AG04449 (cell line): Measurements from ENCODE around the gene BPHL.
A peak's percentile ranks its signal among the peaks of the same experiment; 100 is the strongest.

Experiments used
- CTCF ChIA-PET: fragments of 350-600 bp; formaldehyde crosslinking; extraction: SDS; loops from one replicate; lab custom pipeline; 2021; ENCODE audit warnings: antibody characterized with exemption; lab: Yijun Ruan, JAX
- POLR2A ChIA-PET: fragments of 400-600, 350-600 bp; formaldehyde crosslinking; extraction: SDS; loops from one replicate; lab custom pipeline; 2020; ENCODE audit warnings: antibody characterized with exemption, inconsistent platforms; lab: Yijun Ruan, JAX
- DNase-seq: peaks from one replicate; pipeline ENCODE4 v3.0.0-alpha.2; 2010; ENCODE audit warnings: low read depth, low spot score
- H3K4me3 ChIP-seq: 2 replicates; pipeline ENCODE4 v1.5.1; 2011; ENCODE audit warnings: low read depth, mild to moderate bottlenecking, control low read depth, low read length
- TF ChIP-seq, protein P1 (sequence below): IDR thresholded peaks from one replicate; pipeline ENCODE4 v1.5.1; 2011; ENCODE audit warnings: mild to moderate bottlenecking, moderate library complexity, low read length, control low read depth, inconsistent platforms; ENCODE audit not compliant: insufficient read depth; ENCODE audit errors: missing control alignments

The BPHL gene

DNA sequence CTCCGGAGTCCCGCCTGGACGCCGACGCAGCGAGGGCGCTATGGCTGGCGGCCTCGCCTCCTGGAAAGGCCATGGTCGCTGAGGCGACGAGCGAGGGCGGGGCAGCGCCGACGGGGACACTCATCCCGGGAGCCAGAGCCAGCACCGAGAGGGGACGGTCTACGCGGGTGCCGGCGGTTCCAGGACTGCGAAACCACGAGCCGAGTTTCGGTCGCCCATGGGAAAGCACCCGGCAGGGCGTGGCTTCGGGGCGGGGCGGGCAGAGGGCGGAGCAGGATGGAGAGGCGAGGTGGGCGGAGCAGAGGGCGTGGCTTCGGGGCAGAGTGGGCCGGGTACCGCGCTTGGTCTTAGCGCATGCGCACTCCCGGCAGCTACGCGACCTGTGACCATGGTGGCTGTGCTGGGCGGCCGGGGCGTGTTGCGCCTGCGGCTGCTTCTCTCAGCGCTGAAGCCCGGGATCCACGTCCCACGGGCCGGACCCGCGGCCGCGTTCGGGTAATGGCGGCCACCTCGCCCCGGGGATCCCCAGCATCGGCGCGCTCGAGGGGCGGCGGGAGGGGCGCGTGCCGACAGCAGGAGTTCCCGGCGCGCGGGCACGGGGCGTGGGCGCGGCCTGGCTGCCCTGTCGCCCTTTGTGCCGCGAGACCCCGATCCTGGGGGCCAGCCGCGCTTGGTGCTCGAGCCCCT is at the start of gene BPHL:
TSS of gene BPHL (plus strand) at position 359 of the 687 bp plus-strand sequence. CDS start at position 389, 30 bp downstream.
- peak; percentile 41 for DNase-seq
- POLR2A ChIA-PET = no interaction called here
- H3K4me3 ChIP-seq = peak within 1 kb of the TSS; percentile 96
- TF ChIP-seq, protein P1, sequence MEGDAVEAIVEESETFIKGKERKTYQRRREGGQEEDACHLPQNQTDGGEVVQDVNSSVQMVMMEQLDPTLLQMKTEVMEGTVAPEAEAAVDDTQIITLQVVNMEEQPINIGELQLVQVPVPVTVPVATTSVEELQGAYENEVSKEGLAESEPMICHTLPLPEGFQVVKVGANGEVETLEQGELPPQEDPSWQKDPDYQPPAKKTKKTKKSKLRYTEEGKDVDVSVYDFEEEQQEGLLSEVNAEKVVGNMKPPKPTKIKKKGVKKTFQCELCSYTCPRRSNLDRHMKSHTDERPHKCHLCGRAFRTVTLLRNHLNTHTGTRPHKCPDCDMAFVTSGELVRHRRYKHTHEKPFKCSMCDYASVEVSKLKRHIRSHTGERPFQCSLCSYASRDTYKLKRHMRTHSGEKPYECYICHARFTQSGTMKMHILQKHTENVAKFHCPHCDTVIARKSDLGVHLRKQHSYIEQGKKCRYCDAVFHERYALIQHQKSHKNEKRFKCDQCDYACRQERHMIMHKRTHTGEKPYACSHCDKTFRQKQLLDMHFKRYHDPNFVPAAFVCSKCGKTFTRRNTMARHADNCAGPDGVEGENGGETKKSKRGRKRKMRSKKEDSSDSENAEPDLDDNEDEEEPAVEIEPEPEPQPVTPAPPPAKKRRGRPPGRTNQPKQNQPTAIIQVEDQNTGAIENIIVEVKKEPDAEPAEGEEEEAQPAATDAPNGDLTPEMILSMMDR = no peak
- CTCF ChIA-PET = interaction anchor here (1.4 to 5.8 kb wide), 3 partner anchors 10 to 133 kb away, joined by 3 to 89 read pairs (median 9); no protein-coding TSS in a partner anchor

DNA sequence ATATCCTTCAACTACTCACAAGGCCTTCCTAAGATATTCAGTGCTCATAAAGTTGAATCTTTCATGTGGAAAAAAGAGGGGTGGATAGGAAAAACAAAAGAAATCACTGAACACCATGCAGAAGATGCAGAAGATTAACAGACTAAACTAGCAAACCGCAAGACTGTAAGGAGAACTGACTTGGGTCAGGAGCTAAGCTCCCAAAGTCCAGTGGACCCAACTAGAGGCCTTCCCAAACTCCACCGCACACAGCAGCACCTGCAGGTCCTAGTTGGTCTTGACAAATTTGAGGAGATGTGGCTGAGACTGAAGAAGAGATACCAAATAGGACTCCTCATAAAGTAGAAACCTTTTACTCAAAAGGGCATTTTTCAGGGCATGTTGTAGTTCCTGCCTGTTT is 46.9 kb upstream of the BPHL start:
- ChIA-PET POLR2A (no interaction called here), CTCF (interaction anchor here (0.6 to 1.0 kb wide), 2 partner anchors 15 to 26 kb away, joined by 3 read pairs; no protein-coding TSS in a partner anchor)
- TF ChIP-seq, protein P1 = no peak
- H3K4me3 ChIP-seq = no peak overlapping the region
- DNase-seq = no peak

DNA sequence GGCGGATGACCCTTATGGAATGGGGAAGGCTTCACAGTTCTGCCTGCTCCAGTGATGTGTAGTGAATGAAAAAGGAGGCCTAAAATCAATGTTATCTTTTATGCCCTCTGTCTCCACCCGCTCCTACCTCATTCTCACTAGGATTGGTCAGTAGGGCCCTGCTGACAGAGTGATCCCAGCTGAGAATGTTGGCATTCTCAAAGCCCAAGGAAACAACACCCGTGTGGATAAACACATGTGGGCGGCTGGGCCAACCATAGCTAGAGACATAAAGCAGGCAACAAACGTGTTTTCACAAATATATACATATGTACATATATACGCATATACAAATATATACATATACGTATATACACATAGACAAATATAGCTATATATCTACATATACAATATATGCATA is 45.7 kb upstream of the BPHL start:
- TF ChIP-seq, protein P1 = no peak
- DNase-seq = no peak
- ChIA-PET POLR2A (interaction anchor here (0.8 kb wide), 1 partner anchor 9 kb away, joined by 3 read pairs; no protein-coding TSS in a partner anchor), CTCF (interaction anchor here (1.2 to 1.3 kb wide), 2 partner anchors 9 to 10 kb away, joined by 3 to 4 read pairs; no protein-coding TSS in a partner anchor)
- H3K4me3 ChIP-seq = no peak overlapping the region

DNA sequence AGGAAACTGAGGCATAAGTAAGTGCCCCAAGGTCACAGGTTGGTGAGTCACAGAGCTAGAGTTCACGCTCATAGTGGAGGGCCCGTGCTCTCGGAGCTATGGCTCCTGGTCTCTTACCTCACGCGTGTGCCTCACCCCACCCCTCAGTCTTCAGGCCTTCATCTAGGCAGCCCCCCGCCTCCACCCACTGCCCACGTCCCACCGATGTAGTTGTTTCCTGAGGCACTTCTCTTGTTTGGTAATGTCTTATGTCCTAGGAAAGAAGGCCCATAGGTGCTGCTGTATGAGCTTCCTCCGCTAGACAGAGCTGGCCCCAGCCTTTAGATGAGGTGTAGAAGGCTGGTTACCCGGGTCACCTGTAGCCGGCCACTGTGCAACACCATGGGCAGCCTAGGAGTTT is 45.1 kb upstream of the BPHL start:
- DNase-seq = no peak
- H3K4me3 ChIP-seq = no peak overlapping the region
- POLR2A ChIA-PET = interaction anchor here (0.8 kb wide), 1 partner anchor 10 kb away, joined by 3 read pairs; no protein-coding TSS in a partner anchor
- TF ChIP-seq, protein P1 = no peak
- CTCF ChIA-PET = interaction anchor here (1.2 to 1.5 kb wide), 3 partner anchors 10 to 72 kb away, joined by 3 to 4 read pairs (median 3); no protein-coding TSS in a partner anchor

DNA sequence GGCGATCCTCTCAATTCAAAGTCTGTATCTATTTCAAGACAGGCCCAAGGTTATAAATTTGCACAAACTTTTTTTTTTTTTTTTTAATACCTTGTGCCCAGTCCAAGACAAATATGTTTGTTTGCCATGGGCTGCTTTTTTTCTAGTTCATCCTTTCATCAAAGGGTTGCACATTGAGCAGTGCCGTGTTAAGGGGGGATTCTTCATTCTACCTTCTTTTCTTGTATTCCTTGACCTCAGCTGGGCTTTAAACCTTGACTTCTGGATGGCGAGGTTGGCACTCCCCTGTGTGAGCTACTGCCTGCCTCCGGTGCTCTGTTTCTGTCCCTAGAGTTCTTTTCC is 42.8 kb upstream of the BPHL start:
- DNase-seq = no peak
- no peak overlapping the region for H3K4me3 ChIP-seq
- TF ChIP-seq, protein P1 = no peak
- POLR2A ChIA-PET = no interaction called here
- CTCF ChIA-PET = interaction anchor here (0.7 to 2.1 kb wide), 5 partner anchors 11 to 185 kb away, joined by 3 to 7 read pairs (median 3); no protein-coding TSS in a partner anchor

DNA sequence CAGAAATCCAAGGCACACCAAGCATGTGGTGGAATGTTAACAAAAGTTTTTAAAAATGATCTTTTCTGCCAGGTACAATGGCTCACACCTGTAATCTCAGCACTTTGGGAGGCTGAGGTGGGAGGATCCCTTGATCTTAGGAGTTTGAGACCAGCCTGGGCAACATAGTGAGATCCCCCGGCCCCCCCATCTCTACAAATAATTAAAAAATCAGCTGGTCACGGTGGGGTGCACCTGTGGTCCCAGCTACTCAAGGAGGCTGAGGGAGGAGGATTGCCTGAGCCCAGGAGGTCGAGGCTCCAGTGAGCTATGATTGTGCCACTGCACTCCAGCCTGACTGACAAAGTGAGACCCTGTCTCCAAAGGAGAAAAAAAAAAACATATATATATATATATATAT is 42.2 kb upstream of the BPHL start:
- ChIA-PET POLR2A (interaction anchor here (0.7 kb wide), 1 partner anchor 182 kb away, joined by 3 read pairs; no protein-coding TSS in a partner anchor), CTCF (interaction anchor here (2.0 kb wide), 1 partner anchor 12 kb away, joined by 6 read pairs; no protein-coding TSS in a partner anchor)
- no peak for DNase-seq
- no peak overlapping the region for H3K4me3 ChIP-seq
- TF ChIP-seq, protein P1 = no peak
